HUES48 (cell line): Measurements from ENCODE around the gene SRPX.

Experiments
- H3K27ac ChIP-seq: one replicate; pipeline ENCODE4 v1.7.0; 2013; ENCODE audit warnings: low read depth, low read length, inconsistent platforms
- H3K27me3 ChIP-seq: 2 replicates; pipeline ENCODE4 v1.6.1; 2013; ENCODE audit warnings: mild to moderate bottlenecking, low read length; ENCODE audit not compliant: control insufficient read depth, insufficient read depth
- H3K36me3 ChIP-seq: 2 replicates; pipeline ENCODE4 v1.6.1; 2013; ENCODE audit warnings: low read length; ENCODE audit not compliant: control insufficient read depth, insufficient read depth
- H3K4me1 ChIP-seq: 2 replicates; pipeline ENCODE4 v1.6.1; 2013; ENCODE audit warnings: mild to moderate bottlenecking, low read length; ENCODE audit not compliant: control insufficient read depth, insufficient read depth
- H3K4me3 ChIP-seq: 2 replicates; pipeline ENCODE4 v1.5.1; 2013; ENCODE audit warnings: mild to moderate bottlenecking, low read depth, low read length
- H3K9ac ChIP-seq: 2 replicates; pipeline ENCODE4 v1.6.1; 2013; ENCODE audit warnings: mild to moderate bottlenecking, low read depth, low read length, moderate library complexity
- H3K9me3 ChIP-seq: 2 replicates; pipeline ENCODE4 v1.6.1; 2013; ENCODE audit warnings: low read length; ENCODE audit not compliant: control insufficient read depth, insufficient read depth

SRPX gene

GRCh38 chrX:38220415-38221390 is at the start of gene SRPX:
Gene SRPX (minus strand): TSS chrX:38220871. CDS start chrX:38220792, 79 bp downstream.
- peaks cover 58% of the 10 kb centered on the region for H3K27me3 ChIP-seq
- peak within 1 kb of the TSS; percentile 15; the same call in 1 of the 2 replicates for H3K9ac ChIP-seq
- H3K36me3 ChIP-seq: no peaks in the 10 kb centered on the region
- no peak within 1 kb of the TSS for H3K27ac ChIP-seq
- H3K4me3 ChIP-seq: peak within 1 kb of the TSS; percentile 64
- H3K9me3 ChIP-seq: no peaks in the 10 kb centered on the region
- peaks cover 12% of the 10 kb centered on the region for H3K4me1 ChIP-seq

- no peak overlapping the region for H3K27ac ChIP-seq
- peaks cover 10% of the 10 kb centered on the region; the same call in 1 of the 2 replicates for H3K36me3 ChIP-seq
- H3K4me1 ChIP-seq: no peaks in the 10 kb centered on the region
- H3K4me3 ChIP-seq: no peak overlapping the region
- no peak overlapping the region for H3K9ac ChIP-seq
- H3K9me3 ChIP-seq: no peaks in the 10 kb centered on the region
- H3K27me3 ChIP-seq: no peaks in the 10 kb centered on the region
Measured at GRCh38 chrX:38268011-38268410, 47.3 kb upstream of the SRPX start.

GRCh38 chrX:38262715-38263620 is 42.3 kb upstream of the SRPX start:
- no peaks in the 10 kb centered on the region for H3K9me3 ChIP-seq
- H3K27me3 ChIP-seq: no peaks in the 10 kb centered on the region
- H3K4me1 ChIP-seq: no peaks in the 10 kb centered on the region
- no peak overlapping the region for H3K4me3 ChIP-seq
- H3K36me3 ChIP-seq: no peaks in the 10 kb centered on the region
- no peak overlapping the region for H3K9ac ChIP-seq
- H3K27ac ChIP-seq: no peak overlapping the region

GRCh38 chrX:38260231-38260630 is 39.6 kb upstream of the SRPX start:
- Histone ChIP-seq H3K9ac (no peak overlapping the region), H3K4me3 (no peak overlapping the region), H3K27ac (no peak overlapping the region), H3K9me3 (no peaks in the 10 kb centered on the region), H3K4me1 (no peaks in the 10 kb centered on the region), H3K27me3 (no peaks in the 10 kb centered on the region), H3K36me3 (no peaks in the 10 kb centered on the region)

GRCh38 chrX:38256019-38256418 is 35.3 kb upstream of the SRPX start:
- H3K27ac ChIP-seq: no peak overlapping the region
- no peaks in the 10 kb centered on the region for H3K36me3 ChIP-seq
- H3K4me3 ChIP-seq: no peak overlapping the region
- H3K4me1 ChIP-seq: no peaks in the 10 kb centered on the region
- H3K9ac ChIP-seq: no peak overlapping the region
- H3K9me3 ChIP-seq: no peaks in the 10 kb centered on the region
- H3K27me3 ChIP-seq: no peaks in the 10 kb centered on the region

GRCh38 chrX:38249965-38250364 is 29.3 kb upstream of the SRPX start:
- Histone ChIP-seq H3K27me3 (no peaks in the 10 kb centered on the region), H3K9me3 (no peaks in the 10 kb centered on the region), H3K27ac (no peak overlapping the region), H3K4me1 (no peaks in the 10 kb centered on the region), H3K9ac (no peak overlapping the region), H3K36me3 (no peaks in the 10 kb centered on the region), H3K4me3 (no peak overlapping the region)

GRCh38 chrX:38247051-38247450 is 26.4 kb upstream of the SRPX start:
- no peak overlapping the region for H3K9ac ChIP-seq
- no peak overlapping the region for H3K4me3 ChIP-seq
- H3K36me3 ChIP-seq: no peaks in the 10 kb centered on the region
- H3K27me3 ChIP-seq: no peaks in the 10 kb centered on the region
- H3K9me3 ChIP-seq: no peaks in the 10 kb centered on the region
- no peaks in the 10 kb centered on the region for H3K4me1 ChIP-seq
- H3K27ac ChIP-seq: no peak overlapping the region

- H3K4me1 ChIP-seq: no peaks in the 10 kb centered on the region
- no peak overlapping the region for H3K27ac ChIP-seq
- 0 out of 2 replicates have a peak, but pooled peaks cover 4% of the 10 kb centered on the region for H3K27me3 ChIP-seq
- H3K4me3 ChIP-seq: no peak overlapping the region
- no peak overlapping the region for H3K9ac ChIP-seq
- H3K36me3 ChIP-seq: no peaks in the 10 kb centered on the region
- no peaks in the 10 kb centered on the region for H3K9me3 ChIP-seq
Measured at GRCh38 chrX:38240541-38240940, 19.9 kb upstream of the SRPX start.

- no peak overlapping the region for H3K9ac ChIP-seq
- H3K36me3 ChIP-seq: no peaks in the 10 kb centered on the region
- no peaks in the 10 kb centered on the region for H3K9me3 ChIP-seq
- H3K27me3 ChIP-seq: 0 out of 2 replicates have a peak, but pooled peaks cover 4% of the 10 kb centered on the region
- no peak overlapping the region for H3K27ac ChIP-seq
- peaks cover 9% of the 10 kb centered on the region for H3K4me1 ChIP-seq
- no peak overlapping the region for H3K4me3 ChIP-seq
Measured at GRCh38 chrX:38236901-38237615, 16.4 kb upstream of the SRPX start.

- Histone ChIP-seq H3K36me3 (no peaks in the 10 kb centered on the region), H3K4me1 (peaks cover 9% of the 10 kb centered on the region), H3K4me3 (no peak overlapping the region), H3K9ac (no peak overlapping the region), H3K9me3 (no peaks in the 10 kb centered on the region), H3K27ac (no peak overlapping the region), H3K27me3 (0 out of 2 replicates have a peak, but pooled peaks cover 4% of the 10 kb centered on the region)
Measured at GRCh38 chrX:38233891-38234667, 13.4 kb upstream of the SRPX start.
